H1 (cell line): Measurements from ENCODE around the gene PCGF3. TPM values are rescaled to one million over a fixed set of nuclear protein-coding genes. Genes with fewer than 3 reads are reported as not detected.
A peak's percentile ranks its signal among the peaks of the same experiment; 100 is the strongest.

Source experiments
- CTCF ChIA-PET: fragments of 300-600 bp; sonication (Branson Sonifier 250); formaldehyde crosslinking; loops from one replicate; lab custom pipeline; 2021; ENCODE audit not compliant: partially characterized antibody; lab: Charles Lee
- POLR2A ChIA-PET: fragments of 300-600 bp; sonication (Branson Sonifier 250); formaldehyde crosslinking; loops from one replicate; lab custom pipeline; 2021; ENCODE audit warnings: inconsistent platforms; ENCODE audit not compliant: partially characterized antibody; lab: Charles Lee
- DNase-seq, 2 experiments: peaks; one replicate each; pipeline versions ENCODE4 v3.0.0 to v3.0.0-alpha.2; 2010 to 2022; ENCODE audit warnings: low spot score in 2 of 2, low read depth in 1 of 2, mixed read lengths in 1 of 2
- FAIRE-seq: peaks from 2 replicates; lab custom pipeline; 2011; peaks lifted over from hg19 to GRCh38; lab: Jason Lieb, UNC
- H2AFZ ChIP-seq: 2 replicates; pipeline ENCODE4 v1.8.1; 2012; ENCODE audit warnings: low read length, inconsistent platforms
- H2AK5ac ChIP-seq: 2 replicates; pipeline ENCODE4 v1.6.1; 2013; ENCODE audit warnings: low read depth, low read length
- H2BK120ac ChIP-seq: replicated peaks from 2 replicates; pipeline ENCODE3; 2013; ENCODE audit warnings: low read depth, low read length, inconsistent platforms
- H2BK12ac ChIP-seq: 2 replicates; pipeline ENCODE4 v1.6.1; 2013; ENCODE audit warnings: low read depth, low read length
- H2BK15ac ChIP-seq: 2 replicates; pipeline ENCODE4 v1.6.1; 2013; ENCODE audit warnings: low read length
- H2BK20ac ChIP-seq: 2 replicates; pipeline ENCODE4 v1.6.1; 2013; ENCODE audit warnings: low read length
- H2BK5ac ChIP-seq: 2 replicates; pipeline ENCODE4 v1.6.1; 2013; ENCODE audit warnings: low read depth, low read length
- H3K14ac ChIP-seq: 2 replicates; pipeline ENCODE4 v1.6.1; 2013; ENCODE audit warnings: inconsistent platforms; ENCODE audit not compliant: insufficient read length
- H3K18ac ChIP-seq: 2 replicates; pipeline ENCODE4 v1.6.1; 2013; ENCODE audit warnings: low read length; ENCODE audit errors: extremely low read depth
- H3K23ac ChIP-seq: 2 replicates; pipeline ENCODE4 v1.6.1; 2013; ENCODE audit warnings: inconsistent platforms; ENCODE audit not compliant: insufficient read length
- H3K23me2 ChIP-seq: 2 replicates; pipeline ENCODE4 v1.6.1; 2013; ENCODE audit warnings: low read depth, low read length
- H3K27ac ChIP-seq: 2 replicates; pipeline ENCODE4 v1.6.1; 2011; ENCODE audit warnings: low read depth, low read length, inconsistent platforms
- H3K27me3 ChIP-seq, 4 experiments: replicated peaks in 1 of 4; 1 replicate in 1 of 4; 2 replicates in 3 of 4; pipeline versions ENCODE4 v1.6.1 to v1.8.1; 2011 to 2013; ENCODE audit warnings: low read length in 3 of 4, mild to moderate bottlenecking in 3 of 4, inconsistent platforms in 2 of 4, mixed read lengths in 2 of 4, moderate library complexity in 1 of 4; ENCODE audit not compliant: control insufficient read depth in 3 of 4, insufficient read depth in 3 of 4; ENCODE audit errors: extremely low read depth in 1 of 4
- H3K36me3 ChIP-seq, 4 experiments: 2 replicates each; pipeline versions ENCODE4 v1.6.1 to v1.8.1; 2011 to 2013; ENCODE audit warnings: mild to moderate bottlenecking in 4 of 4, low read length in 3 of 4, moderate library complexity in 2 of 4, control low read depth in 1 of 4, inconsistent platforms in 1 of 4; ENCODE audit not compliant: insufficient read depth in 4 of 4, control insufficient read depth in 2 of 4
- H3K4ac ChIP-seq: replicated peaks from 2 replicates; pipeline ENCODE3; 2013; ENCODE audit warnings: low read length, low read depth, mixed read lengths, inconsistent platforms; ENCODE audit not compliant: insufficient read length
- H3K4me1 ChIP-seq, 4 experiments: replicated peaks in 1 of 4; 1 replicate in 1 of 4; 2 replicates in 3 of 4; pipeline versions ENCODE4 v1.6.1 to v1.8.1; 2011 to 2013; ENCODE audit warnings: low read length in 3 of 4, inconsistent platforms in 2 of 4, mixed read lengths in 1 of 4; ENCODE audit not compliant: insufficient read depth in 4 of 4, control insufficient read depth in 3 of 4
- H3K4me2 ChIP-seq, 2 experiments: 2 replicates each; pipeline versions ENCODE4 v1.6.1 to v1.8.1; 2011 to 2013; ENCODE audit warnings: low read depth in 2 of 2, low read length in 2 of 2, control low read depth in 1 of 2, inconsistent platforms in 1 of 2, mild to moderate bottlenecking in 1 of 2; ENCODE audit not compliant: insufficient read depth in 1 of 2
- H3K4me3 ChIP-seq, 4 experiments: fragments of 200-600, 300-600 bp in 1 of 4; sonication (generic), shearing (Covaris generic), sonication (Bioruptor Twin) in 1 of 4; 2 replicates each; pipeline versions ENCODE4 v1.5.1 to v1.8.1; 2011 to 2016; ENCODE audit warnings: low read length in 4 of 4, low read depth in 3 of 4, control low read depth in 2 of 4, inconsistent platforms in 2 of 4, mild to moderate bottlenecking in 2 of 4, mixed read lengths in 1 of 4, moderate library complexity in 1 of 4; ENCODE audit not compliant: insufficient read depth in 2 of 4; ENCODE audit errors: extremely low read depth in 1 of 4
- H3K56ac ChIP-seq: replicated peaks from 2 replicates; pipeline ENCODE3; 2013; ENCODE audit warnings: low read depth, mild to moderate bottlenecking, mixed read lengths, low read length, inconsistent platforms; ENCODE audit not compliant: insufficient read length
- H3K79me1 ChIP-seq: 2 replicates; pipeline ENCODE4 v1.6.1; 2013; ENCODE audit warnings: low read depth, low read length, control low read depth
- H3K79me2 ChIP-seq, 2 experiments: 2 replicates each; pipeline versions ENCODE4 v1.6.1 to v1.8.1; 2012 to 2013; ENCODE audit warnings: low read length in 2 of 2, mild to moderate bottlenecking in 2 of 2, inconsistent platforms in 1 of 2; ENCODE audit not compliant: insufficient read depth in 2 of 2, control insufficient read depth in 1 of 2
- H3K9ac ChIP-seq, 4 experiments: replicated peaks in 1 of 4; 1 replicate in 1 of 4; 2 replicates in 3 of 4; pipeline versions ENCODE4 v1.6.1 to v1.8.1; 2011 to 2013; ENCODE audit warnings: low read depth in 3 of 4, low read length in 3 of 4, control low read depth in 2 of 4, mild to moderate bottlenecking in 2 of 4, moderate library complexity in 2 of 4, inconsistent platforms in 1 of 4; ENCODE audit errors: extremely low read depth in 1 of 4
- H3K9me3 ChIP-seq, 2 experiments: 2 replicates each; pipeline versions ENCODE4 v1.6.1 to v1.8.1; 2012 to 2013; ENCODE audit warnings: mild to moderate bottlenecking in 2 of 2, moderate library complexity in 2 of 2, control low read depth in 1 of 2, inconsistent platforms in 1 of 2, low read depth in 1 of 2, low read length in 1 of 2, mixed read lengths in 1 of 2; ENCODE audit not compliant: insufficient read depth in 2 of 2
- H4K20me1 ChIP-seq, 2 experiments: replicated peaks in 1 of 2; 2 replicates each; pipeline versions ENCODE3 to v1.8.1; 2011 to 2013; ENCODE audit warnings: inconsistent platforms in 2 of 2, low read length in 2 of 2, mild to moderate bottlenecking in 1 of 2; ENCODE audit not compliant: insufficient read depth in 2 of 2, control insufficient read depth in 1 of 2
- H4K5ac ChIP-seq: 2 replicates; pipeline ENCODE4 v1.6.1; 2013; ENCODE audit warnings: low read length, low read depth, mixed read lengths, inconsistent platforms; ENCODE audit not compliant: insufficient read length
- H4K8ac ChIP-seq: 2 replicates; pipeline ENCODE4 v1.8.0; 2013; ENCODE audit warnings: mild to moderate bottlenecking, moderate library complexity, low read length, inconsistent platforms; ENCODE audit not compliant: insufficient read depth; ENCODE audit errors: extremely low read depth
- H4K91ac ChIP-seq: replicated peaks from 2 replicates; pipeline ENCODE3; 2013; ENCODE audit warnings: low read length, mixed read lengths, inconsistent platforms; ENCODE audit not compliant: insufficient read length
- BCL11A ChIP-seq, 2 experiments: IDR thresholded peaks; one replicate each; pipeline ENCODE4 v1.6.1; 2011; ENCODE audit warnings: low read depth in 2 of 2, low read length in 2 of 2, mild to moderate bottlenecking in 2 of 2
- KDM1A ChIP-seq: fragments of 200-600, 300-600 bp; sonication (generic); IDR thresholded peaks from 2 replicates; pipeline ENCODE4 v1.7.1; 2016; ENCODE audit warnings: mild to moderate bottlenecking, low read length, borderline replicate concordance
- POLR2A ChIP-seq, 2 experiments: IDR thresholded peaks; 1 replicate in 1 of 2; 2 replicates in 1 of 2; pipeline ENCODE4 v1.6.1; 2011; ENCODE audit warnings: low read depth in 2 of 2, low read length in 2 of 2, mild to moderate bottlenecking in 2 of 2; ENCODE audit errors: control extremely low read depth in 1 of 2
- POLR2AphosphoS5 ChIP-seq: IDR thresholded peaks from 2 replicates; pipeline ENCODE4 v1.6.1; 2011; ENCODE audit warnings: low read depth, low read length
- WGBS, 2 experiments: shearing (Covaris generic) in 1 of 2; methylation state at CpG; one replicate each; pipeline versions ENCODE4 v1.1.6 to v1.1.7; 2013 to 2015; ENCODE audit warnings: low lambda C conversion rate in 2 of 2, mixed read lengths in 2 of 2, inconsistent platforms in 1 of 2, low coverage in 1 of 2, missing lambda C conversion rate in 1 of 2; ENCODE audit not compliant: insufficient replicate concordance in 2 of 2, insufficient coverage in 1 of 2, insufficient read length in 1 of 2; ENCODE audit errors: extremely low coverage in 1 of 2, missing lambda C conversion rate in 1 of 2; 5-methylcytosine and 5-hydroxymethylcytosine counted together
- polyA plus RNA-seq, 7 experiments: library from polyadenylated mRNA; depleted of rRNA in 3 of 7; stranded (reverse) in 5 of 7; unstranded in 2 of 7; fragments of >200 nt in 5 of 7; fragments of 200-250 nt in 2 of 7; gene quantifications; 1 replicate in 5 of 7; 2 replicates in 1 of 7; 4 replicates in 1 of 7; pipeline versions ENCODE4 v1.2.1 to v1.2.3, GENCODE V29; 2011 to 2013; ENCODE audit warnings: missing spikeins in 2 of 7, mixed read lengths in 2 of 7
- total RNA-seq: library from RNA; stranded (reverse); fragmentation: NEBNext Ultra II Directional; extraction: Animal tissue kit (Norgen Biotek cat#: 25700); gene quantifications from 2 replicates; pipeline ENCODE4 v1.2.1, GENCODE V29; 2021

Gene PCGF3
- total and polyA plus RNA-seq, 2 of the 8 experiments (the other 6 are each of a cell fraction or from before 2014, with no cell fraction given), result 52.7 to 52.9 TPM

DNA sequence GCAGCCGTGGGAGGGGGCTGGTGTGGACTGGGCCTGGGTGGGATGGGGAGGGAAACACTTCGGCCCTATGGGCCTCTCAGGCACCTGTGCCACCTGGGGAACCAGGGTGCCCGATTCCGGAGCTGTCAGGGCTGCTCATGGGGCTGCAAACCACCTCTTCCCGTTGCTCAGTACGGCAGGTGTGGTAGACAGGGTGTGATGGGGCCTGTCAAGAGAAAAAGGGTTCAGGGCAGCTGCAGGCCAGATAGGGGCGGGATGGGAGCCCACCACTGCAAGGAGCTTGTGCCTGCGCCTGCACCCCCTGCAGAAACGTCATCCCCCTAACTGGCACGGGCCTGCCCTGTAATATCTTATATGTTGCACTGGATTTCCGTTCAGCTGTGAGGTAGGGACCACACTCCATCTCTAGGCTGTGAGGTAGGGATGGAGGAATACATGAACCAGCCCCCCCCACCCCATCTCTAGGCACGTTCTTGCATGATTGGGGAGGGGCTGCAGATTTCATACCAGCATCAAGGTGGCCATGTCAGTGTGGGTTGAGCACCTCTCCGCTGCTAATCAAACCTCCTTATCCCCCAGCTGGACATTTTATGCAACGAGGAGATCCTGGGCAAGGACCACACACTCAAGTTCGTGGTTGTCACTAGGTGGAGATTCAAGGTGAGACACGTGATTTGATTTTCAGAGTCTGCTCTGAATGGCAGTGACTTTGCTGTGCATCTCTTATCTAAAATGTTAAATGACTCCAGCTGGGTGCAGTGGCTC is 59.0 kb downstream of the PCGF3 start:
- no peak overlapping the region for H2BK12ac ChIP-seq
- no peak overlapping the region for H3K18ac ChIP-seq
- H4K20me1 ChIP-seq, result peaks cover 8 to 17% of the 10 kb centered on the region in 2 experiments
- no peak overlapping the region for H3K27ac ChIP-seq
- H3K36me3 ChIP-seq, result peaks cover 9 to 44% (median 30%) of the 10 kb centered on the region in 4 experiments; a peak in 7 of 8 replicates
- WGBS, 2 experiments, result 96% methylated on average over 12 of the region's 16 CpGs; no CpG with 5 or more reads in 1 of the 2 experiments
- no peak overlapping the region for H3K4me2 ChIP-seq
- no peak overlapping the region for H2BK15ac ChIP-seq
- H2BK20ac ChIP-seq, result no peak overlapping the region
- H3K14ac ChIP-seq, result no peak overlapping the region
- no peaks in the 10 kb centered on the region for H3K23me2 ChIP-seq
- no peak overlapping the region for H2AK5ac ChIP-seq
- peak overlapping the region; percentile 31; the same call in 1 of the 2 replicates for H4K8ac ChIP-seq
- peaks cover 6 to 11% of the 10 kb centered on the region in 2 experiments; a peak in 2 of 4 replicates for H3K9me3 ChIP-seq
- DNase-seq (no peak), FAIRE-seq (no peak)
- no peak overlapping the region for H2AFZ ChIP-seq
- H3K9ac ChIP-seq, result no peak overlapping the region
- H4K5ac ChIP-seq, result no peak overlapping the region
- H4K91ac ChIP-seq, result no peak overlapping the region
- peaks cover 0 to 4% of the 10 kb centered on the region in 2 experiments; a peak in 2 of 4 replicates for H3K79me2 ChIP-seq
- no peak overlapping the region for H3K23ac ChIP-seq
- no peak overlapping the region for H3K4ac ChIP-seq
- ChIA-PET CTCF (interaction anchor here (0.7 to 1.2 kb wide), 2 partner anchors 9 to 275 kb away, joined by 4 to 5 read pairs; no protein-coding TSS in a partner anchor), POLR2A (interaction anchor here (2.8 kb wide), 1 partner anchor 11 kb away, joined by 11 read pairs; no protein-coding TSS in a partner anchor)
- H3K4me3 ChIP-seq, result no peak overlapping the region
- H3K79me1 ChIP-seq, result no peaks in the 10 kb centered on the region
- no peak overlapping the region for H3K56ac ChIP-seq
- no peaks in the 10 kb centered on the region for H3K4me1 ChIP-seq
- 0 out of 2 replicates have a peak, but pooled peaks have one; percentile 18 for TF ChIP-seq POLR2AphosphoS5
- TF ChIP-seq POLR2A (IDR thresholded peaks at IDR 0.05; ENCODE audit: control extremely low read depth in 1 of 2, low read depth in 2 of 2, low read length in 2 of 2), result peak in 1 of 2 experiments; percentile 38; a peak in 1 of 3 replicates
- TF ChIP-seq BCL11A (IDR thresholded peaks at IDR 0.05; ENCODE audit: low read depth in 2 of 2, low read length in 2 of 2), result no peak
- no peak for TF ChIP-seq KDM1A
- H2BK5ac ChIP-seq, result no peak overlapping the region
- no peaks in the 10 kb centered on the region for H3K27me3 ChIP-seq
- no peak overlapping the region for H2BK120ac ChIP-seq
